ENCODE results near the gene NAMPT. TPM values are rescaled to one million over a fixed set of nuclear protein-coding genes. Genes with fewer than 3 reads are reported as not detected.

Gene NAMPT
- total RNA-seq, 1 experiment from 2014 or later: 66.0 TPM

GRCh38 chr7:106246902-106247711 is 37.7 kb downstream of the NAMPT start:
- Histone ChIP-seq H3K9ac (ENCODE audit: low read length) (no peak overlapping the region), H3K79me2 (ENCODE audit: low read length) (no peaks in the 10 kb centered on the region), H4K20me1 (ENCODE audit: low read length) (no peaks in the 10 kb centered on the region), H3K4me2 (ENCODE audit: low read length) (no peak overlapping the region), H3K27ac (ENCODE audit: low read length) (no peak overlapping the region), H3K4me1 (ENCODE audit: insufficient read depth, low read length) (no peaks in the 10 kb centered on the region), H3K27me3 (ENCODE audit: low read length) (no peaks in the 10 kb centered on the region), H3F3A (ENCODE audit: low read length, unreplicated experiment) (no peaks in the 10 kb centered on the region), H3K9me3 (ENCODE audit: low read length) (no peaks in the 10 kb centered on the region), H3K36me3 (ENCODE audit: low read depth, low read length) (peaks cover 25% of the 10 kb centered on the region), H2AFZ (ENCODE audit: low read length) (no peak overlapping the region), H3K4me3 (ENCODE audit: low read length) (no peak overlapping the region), H3K9me2 (replicated peaks; ENCODE audit: low read length) (no peaks in the 10 kb centered on the region)
- intact Hi-C loops (cut with micrococcal nuclease): no loop called here
- ChIA-PET CTCF (no interaction called here), POLR2A (ENCODE audit: unreplicated experiment) (no interaction called here)
- TF ChIP-seq CTCF (conservative IDR thresholded peaks at IDR 0.05; ENCODE audit: low read depth, low read length): no peak
- DNase-seq (no peak), ATAC-seq (no peak)
- no TSS peak for BruUV-seq (replicated peaks)

GRCh38 chr7:106243893-106244292 is 40.9 kb downstream of the NAMPT start:
- Histone ChIP-seq H3K27me3 (ENCODE audit: low read length) (no peaks in the 10 kb centered on the region), H3K4me1 (ENCODE audit: insufficient read depth, low read length) (peaks cover 8% of the 10 kb centered on the region), H3K9me3 (ENCODE audit: low read length) (no peaks in the 10 kb centered on the region), H3K4me3 (ENCODE audit: low read length) (no peak overlapping the region), H4K20me1 (ENCODE audit: low read length) (no peaks in the 10 kb centered on the region), H3K27ac (ENCODE audit: low read length) (no peak overlapping the region), H3K4me2 (ENCODE audit: low read length) (no peak overlapping the region), H3K79me2 (ENCODE audit: low read length) (no peaks in the 10 kb centered on the region), H3K9ac (ENCODE audit: low read length) (no peak overlapping the region), H3K9me2 (replicated peaks; ENCODE audit: low read length) (no peaks in the 10 kb centered on the region), H3F3A (ENCODE audit: low read length, unreplicated experiment) (no peaks in the 10 kb centered on the region), H2AFZ (ENCODE audit: low read length) (no peak overlapping the region), H3K36me3 (ENCODE audit: low read depth, low read length) (peaks cover 7% of the 10 kb centered on the region)
- TF ChIP-seq CTCF (conservative IDR thresholded peaks at IDR 0.05; ENCODE audit: low read depth, low read length) (no peak), EZH2 (IDR thresholded peaks at IDR 0.05; ENCODE audit: low read length, unreplicated experiment) (no peak), EZH2phosphoT487 (IDR thresholded peaks at IDR 0.05; ENCODE audit: borderline replicate concordance, low read length) (no peak)
- DNase-seq (no peak), ATAC-seq (no peak)
- BruUV-seq (replicated peaks): no TSS peak
- CTCF ChIA-PET: no interaction called here
- POLR2A ChIA-PET (ENCODE audit: unreplicated experiment): no interaction called here
- intact Hi-C loops (cut with micrococcal nuclease): no loop called here

GRCh38 chr7:106239406-106239805 is 45.4 kb downstream of the NAMPT start:
- ChIA-PET POLR2A (ENCODE audit: unreplicated experiment) (interaction anchor here (0.5 to 0.6 kb wide), 2 partner anchors 46 to 585 kb away, joined by 3 to 4 read pairs; partner anchors contain the start of gene NAMPT), CTCF (no interaction called here)
- no peaks in the 10 kb centered on the region for H3K27me3 ChIP-seq (ENCODE audit: low read length)
- DNase-seq: peak; percentile 95
- no TSS peak for BruUV-seq (replicated peaks)
- H2AFZ ChIP-seq (ENCODE audit: low read length): no peak overlapping the region
- no peaks in the 10 kb centered on the region for H3K9me2 ChIP-seq (replicated peaks; ENCODE audit: low read length)
- H4K20me1 ChIP-seq (ENCODE audit: low read length): no peaks in the 10 kb centered on the region
- no peaks in the 10 kb centered on the region for H3K79me2 ChIP-seq (ENCODE audit: low read length)
- H3K4me2 ChIP-seq (ENCODE audit: low read length): peak overlapping the region; percentile 41
- no peaks in the 10 kb centered on the region for H3F3A ChIP-seq (ENCODE audit: low read length, unreplicated experiment)
- H3K9me3 ChIP-seq (ENCODE audit: low read length): no peaks in the 10 kb centered on the region
- intact Hi-C loops (cut with micrococcal nuclease): no loop called here
- no peak overlapping the region for H3K4me3 ChIP-seq (ENCODE audit: low read length)
- H3K27ac ChIP-seq (ENCODE audit: low read length): no peak overlapping the region
- peaks cover 12% of the 10 kb centered on the region for H3K4me1 ChIP-seq (ENCODE audit: insufficient read depth, low read length)
- H3K9ac ChIP-seq (ENCODE audit: low read length): no peak overlapping the region
- ATAC-seq: peak; percentile 94
- H3K36me3 ChIP-seq (ENCODE audit: low read depth, low read length): no peaks in the 10 kb centered on the region
- TF ChIP-seq CTCF (conservative IDR thresholded peaks at IDR 0.05; ENCODE audit: low read depth, low read length) (no peak), EZH2 (IDR thresholded peaks at IDR 0.05; ENCODE audit: low read length, unreplicated experiment) (no peak), EZH2phosphoT487 (IDR thresholded peaks at IDR 0.05; ENCODE audit: borderline replicate concordance, low read length) (no peak)

Data from PC-3 (cell line).